T-cell (primary cell): Measurements from ENCODE around the gene NAP1L4. TPM values are rescaled to one million over a fixed set of nuclear protein-coding genes. Genes with fewer than 3 reads are reported as not detected.

Source experiments
- ATAC-seq, 4 experiments: fragments of 200-7000 bp in 3 of 4; fragments of 150-1000 bp in 1 of 4; cut with Tn5 transposase; replicated peaks in 1 of 4; 1 replicate in 3 of 4; 2 replicates in 1 of 4; pipeline ENCODE4 v1.10.0; 2021; ENCODE audit warnings: moderate library complexity in 3 of 4, mild to moderate bottlenecking in 2 of 4, moderate number of reproducible peaks in 1 of 4
- CTCF ChIA-PET, 2 donors: fragments of 300-600 bp; sonication (Branson Sonifier 250); formaldehyde crosslinking; loops; one replicate each; lab custom pipeline; 2022; ENCODE audit warnings: antibody characterized with exemption in 2 of 2; lab: Charles Lee
- POLR2A ChIA-PET, 2 donors: fragments of 300-600 bp; sonication (Branson Sonifier 250); formaldehyde crosslinking; loops; one replicate each; lab custom pipeline; 2022; ENCODE audit warnings: antibody characterized with exemption in 2 of 2; lab: Charles Lee
- DNase-seq, 35 experiments: peaks; one replicate each; pipeline versions ENCODE4 v3.0.0 to v3.0.0-alpha.2; 2013 to 2023
- H3K27ac ChIP-seq: one replicate; pipeline ENCODE4 v1.5.1; 2013; ENCODE audit warnings: low read length
- H3K27me3 ChIP-seq, 2 experiments: replicated peaks in 1 of 2; 1 replicate in 1 of 2; 2 replicates in 1 of 2; pipeline versions ENCODE4 v1.6.1 to v1.7.0; 2013; ENCODE audit warnings: low read length in 1 of 2, mixed read lengths in 1 of 2; ENCODE audit not compliant: control insufficient read depth in 2 of 2, insufficient read depth in 2 of 2; ENCODE audit errors: extremely low read depth in 1 of 2
- H3K36me3 ChIP-seq, 2 donors: 1 replicate in 1 of 2; 2 replicates in 1 of 2; pipeline versions ENCODE4 v1.6.1 to v1.7.0; 2013; ENCODE audit warnings: low read length in 1 of 2; ENCODE audit not compliant: control insufficient read depth in 2 of 2, insufficient read depth in 1 of 2; ENCODE audit errors: extremely low read depth in 1 of 2
- H3K4me1 ChIP-seq, 2 experiments: 1 replicate in 1 of 2; 2 replicates in 1 of 2; pipeline versions ENCODE4 v1.6.1 to v1.7.0; 2013; ENCODE audit warnings: low read length in 2 of 2, mixed read lengths in 1 of 2; ENCODE audit not compliant: insufficient read depth in 2 of 2, control insufficient read depth in 1 of 2; ENCODE audit errors: extremely low read depth in 1 of 2
- H3K4me3 ChIP-seq, 2 donors: 1 replicate in 1 of 2; 2 replicates in 1 of 2; pipeline versions ENCODE4 v1.5.1 to v1.7.0; 2013; ENCODE audit warnings: mild to moderate bottlenecking in 2 of 2, low read length in 1 of 2, moderate library complexity in 1 of 2; ENCODE audit not compliant: control insufficient read depth in 1 of 2; ENCODE audit errors: extremely low read depth in 1 of 2
- H3K9me3 ChIP-seq: 2 replicates; pipeline ENCODE4 v1.7.0; 2013
- H3K27ac Mint-ChIP-seq, 2 donors: one replicate each; pipeline ENCODE4 v1.8.0; 2020 to 2021; ENCODE audit warnings: mild to moderate bottlenecking in 2 of 2, mixed read lengths in 2 of 2
- H3K27me3 Mint-ChIP-seq, 2 donors: one replicate each; pipeline ENCODE4 v1.8.0; 2021 to 2022; ENCODE audit warnings: mixed read lengths in 2 of 2
- H3K36me3 Mint-ChIP-seq: one replicate; pipeline ENCODE4 v1.8.0; 2021; ENCODE audit warnings: mixed read lengths
- H3K4me1 Mint-ChIP-seq, 3 donors: one replicate each; pipeline ENCODE4 v1.8.0; 2020 to 2022; ENCODE audit warnings: mixed read lengths in 3 of 3, mild to moderate bottlenecking in 1 of 3
- H3K4me3 Mint-ChIP-seq, 3 donors: one replicate each; pipeline ENCODE4 v1.8.0; 2020 to 2022; ENCODE audit warnings: mild to moderate bottlenecking in 3 of 3, mixed read lengths in 3 of 3, moderate library complexity in 3 of 3
- H3K9me3 Mint-ChIP-seq, 3 donors: one replicate each; pipeline ENCODE4 v1.8.0; 2020 to 2022; ENCODE audit warnings: mixed read lengths in 3 of 3
- WGBS: methylation state at CpG from one replicate; pipeline ENCODE4 v1.1.5; 2013; ENCODE audit warnings: missing lambda C conversion rate; ENCODE audit not compliant: insufficient coverage; 5-methylcytosine and 5-hydroxymethylcytosine counted together
- total RNA-seq, 35 experiments: library from RNA in 6 of 35; stranded (reverse) in 6 of 35; fragments of 120-200 nt in 1 of 35; gene quantifications; one replicate each; pipeline versions ENCODE4 v1.2.1 to v1.2.4 and lab custom pipeline; 2013 to 2026

NAP1L4 gene
- total RNA-seq, 5 donors from 2014 or later (not counting 1 experiment from before 2014, with no cell fraction given) = 253 to 388 (median 299) TPM

GRCh38 chr11:3030289-3031070 lies 38.4 kb upstream of the NAP1L4 start:
- ChIA-PET POLR2A (no interaction called here), CTCF (no interaction called here)
- no peak overlapping the region for H3K4me3 Mint-ChIP-seq
- peaks cover 5 to 22% (median 8%) of the 10 kb centered on the region in 3 donors for H3K4me1 Mint-ChIP-seq
- DNase-seq (no peak), ATAC-seq (no peak)
- H3K4me3 ChIP-seq = no peak overlapping the region
- no peaks in the 10 kb centered on the region for H3K9me3 Mint-ChIP-seq
- H3K27ac ChIP-seq = no peak overlapping the region
- no peaks in the 10 kb centered on the region for H3K27me3 Mint-ChIP-seq
- peaks cover 10 to 79% of the 10 kb centered on the region in 2 donors for H3K36me3 ChIP-seq
- no peak overlapping the region for H3K27ac Mint-ChIP-seq
- 94% methylated on average over 12 of the region's 18 CpGs for WGBS
- H3K9me3 ChIP-seq = no peaks in the 10 kb centered on the region
- H3K4me1 ChIP-seq = no peaks in the 10 kb centered on the region
- no peaks in the 10 kb centered on the region for H3K27me3 ChIP-seq
- peaks cover 60% of the 10 kb centered on the region for H3K36me3 Mint-ChIP-seq

GRCh38 chr11:3028813-3029212 lies 36.7 kb upstream of the NAP1L4 start:
- Mint-ChIP-seq H3K27me3 (no peaks in the 10 kb centered on the region), H3K4me3 (no peak overlapping the region), H3K4me1 (peaks cover 5 to 20% (median 10%) of the 10 kb centered on the region in 3 donors), H3K27ac (no peak overlapping the region), H3K9me3 (no peaks in the 10 kb centered on the region), H3K36me3 (peaks cover 58% of the 10 kb centered on the region)
- 98% methylated on average over 8 of the region's 9 CpGs for WGBS
- H3K27me3 ChIP-seq = no peaks in the 10 kb centered on the region
- no peaks in the 10 kb centered on the region for H3K4me1 ChIP-seq
- no peak overlapping the region for H3K27ac ChIP-seq
- POLR2A ChIA-PET = no interaction called here
- DNase-seq = no peak
- no peaks in the 10 kb centered on the region for H3K9me3 ChIP-seq
- no peak for ATAC-seq
- CTCF ChIA-PET = no interaction called here
- no peak overlapping the region for H3K4me3 ChIP-seq
- peaks cover 16 to 77% of the 10 kb centered on the region in 2 donors for H3K36me3 ChIP-seq

DNA sequence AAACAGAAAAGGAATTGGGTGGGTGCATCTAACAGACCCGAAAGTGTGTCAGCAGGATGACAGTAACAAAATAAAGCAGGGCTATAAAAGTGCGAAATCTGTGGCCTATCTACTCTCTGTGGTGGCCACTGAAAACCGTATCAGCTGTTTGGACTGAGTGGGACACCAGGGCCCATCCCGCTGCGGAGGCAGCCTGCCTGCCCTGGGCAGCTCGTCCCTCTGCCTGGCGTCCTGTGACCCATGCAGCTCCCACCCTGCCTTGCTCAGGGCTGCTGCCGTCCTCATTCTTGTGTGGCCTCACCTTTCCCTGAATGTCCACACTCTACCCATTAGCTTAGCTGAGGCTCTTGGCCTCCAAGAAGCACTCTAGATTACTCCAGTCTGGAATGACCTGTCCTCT lies 34.7 kb upstream of the NAP1L4 start:
- Histone ChIP-seq H3K36me3 (peaks cover 16 to 62% of the 10 kb centered on the region in 2 donors), H3K9me3 (no peaks in the 10 kb centered on the region), H3K4me3 (no peak overlapping the region), H3K27ac (no peak overlapping the region), H3K27me3 (no peaks in the 10 kb centered on the region), H3K4me1 (peaks cover 10 to 11% of the 10 kb centered on the region in 2 experiments)
- no peaks in the 10 kb centered on the region for H3K27me3 Mint-ChIP-seq
- ChIA-PET CTCF (no interaction called here), POLR2A (interaction anchor here in 1 of 2 donors (0.5 kb wide), 1 partner anchor 66 kb away, joined by 4 read pairs; no protein-coding TSS in a partner anchor)
- WGBS = 94% methylated on average over 8 of the region's 8 CpGs
- peaks cover 49% of the 10 kb centered on the region for H3K36me3 Mint-ChIP-seq
- H3K27ac Mint-ChIP-seq = no peak overlapping the region
- H3K9me3 Mint-ChIP-seq = no peaks in the 10 kb centered on the region
- peaks cover 18 to 33% (median 30%) of the 10 kb centered on the region in 3 donors for H3K4me1 Mint-ChIP-seq
- no peak overlapping the region for H3K4me3 Mint-ChIP-seq
- ATAC-seq = no peak
- DNase-seq = no peak

GRCh38 chr11:3022982-3023381 lies 30.9 kb upstream of the NAP1L4 start:
- ChIA-PET POLR2A (interaction anchor here in 1 of 2 donors (0.5 kb wide), 1 partner anchor 53 kb away, joined by 6 read pairs; no protein-coding TSS in a partner anchor), CTCF (interaction anchor here (0.6 to 1.7 kb wide), 2 partner anchors 36 to 47 kb away, joined by 3 to 6 read pairs; no protein-coding TSS in a partner anchor)
- H3K4me1 ChIP-seq = peaks cover 14 to 32% of the 10 kb centered on the region in 2 experiments
- no peak overlapping the region for H3K27ac ChIP-seq
- Mint-ChIP-seq H3K4me3 (peak overlapping the region in 1 of 3 donors; percentile 66), H3K4me1 (peaks cover 36 to 49% (median 45%) of the 10 kb centered on the region in 3 donors), H3K9me3 (no peaks in the 10 kb centered on the region), H3K27me3 (no peaks in the 10 kb centered on the region), H3K36me3 (peaks cover 37% of the 10 kb centered on the region), H3K27ac (peak overlapping the region; percentile 80)
- no peaks in the 10 kb centered on the region for H3K9me3 ChIP-seq
- no peak overlapping the region for H3K4me3 ChIP-seq
- peaks cover 15 to 50% of the 10 kb centered on the region in 2 donors for H3K36me3 ChIP-seq
- DNase-seq (no peak), ATAC-seq (no peak)
- H3K27me3 ChIP-seq = no peaks in the 10 kb centered on the region
- WGBS = 96% methylated on average over 4 of the region's 4 CpGs

DNA sequence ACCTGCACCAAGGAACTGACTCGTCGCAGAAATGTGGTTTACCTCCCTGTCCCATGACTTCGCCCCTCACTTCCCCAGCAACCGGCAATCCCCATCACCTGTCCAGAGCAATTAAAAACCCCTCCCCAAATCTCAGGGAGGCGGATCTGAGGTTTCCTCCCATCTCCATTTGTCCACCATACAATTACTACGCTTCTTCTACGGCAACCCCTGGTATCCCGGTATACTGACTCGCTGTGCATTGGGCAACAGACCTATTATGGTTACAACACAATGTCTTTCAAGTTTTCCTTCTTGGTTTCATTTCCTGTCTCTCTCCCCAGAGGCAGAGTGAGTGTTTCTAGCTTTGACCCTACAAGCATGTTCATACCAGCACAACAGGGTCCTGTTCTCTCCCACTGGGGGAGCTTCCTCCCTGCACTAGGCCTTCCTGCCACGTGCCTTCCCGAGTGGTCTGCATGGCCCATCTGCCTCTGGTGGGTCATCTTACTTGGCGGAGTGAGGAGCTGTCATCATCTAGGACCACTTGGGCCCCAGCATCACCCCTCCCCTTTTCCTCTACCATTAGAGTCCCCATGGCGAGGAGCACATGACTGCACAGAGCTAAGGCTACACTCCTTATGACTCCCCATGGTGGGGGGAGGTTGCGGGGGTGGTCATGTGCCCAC lies 30.3 kb upstream of the NAP1L4 start:
- Histone ChIP-seq H3K27me3 (no peaks in the 10 kb centered on the region), H3K4me1 (peaks cover 14 to 32% of the 10 kb centered on the region in 2 experiments), H3K27ac (no peak overlapping the region), H3K4me3 (no peak overlapping the region), H3K36me3 (peaks cover 15 to 55% of the 10 kb centered on the region in 2 donors), H3K9me3 (no peaks in the 10 kb centered on the region)
- DNase-seq (no peak), ATAC-seq (peak; percentile 56 to 68 (median 64))
- H3K27me3 Mint-ChIP-seq = no peaks in the 10 kb centered on the region
- H3K36me3 Mint-ChIP-seq = peaks cover 37% of the 10 kb centered on the region
- H3K9me3 Mint-ChIP-seq = no peaks in the 10 kb centered on the region
- H3K27ac Mint-ChIP-seq = peak overlapping the region; percentile 73 to 80
- peak overlapping the region in 1 of 3 donors; percentile 66 for H3K4me3 Mint-ChIP-seq
- CTCF ChIA-PET = interaction anchor here in 1 of 2 donors (1.3 to 1.7 kb wide), 2 partner anchors 47 to 54 kb away, joined by 3 to 6 read pairs; no protein-coding TSS in a partner anchor
- WGBS = 57% methylated on average over 11 of the region's 14 CpGs
- POLR2A ChIA-PET = interaction anchor here in 1 of 2 donors (0.5 kb wide), 1 partner anchor 52 kb away, joined by 6 read pairs; no protein-coding TSS in a partner anchor
- H3K4me1 Mint-ChIP-seq = peaks cover 41 to 50% (median 49%) of the 10 kb centered on the region in 3 donors

DNA sequence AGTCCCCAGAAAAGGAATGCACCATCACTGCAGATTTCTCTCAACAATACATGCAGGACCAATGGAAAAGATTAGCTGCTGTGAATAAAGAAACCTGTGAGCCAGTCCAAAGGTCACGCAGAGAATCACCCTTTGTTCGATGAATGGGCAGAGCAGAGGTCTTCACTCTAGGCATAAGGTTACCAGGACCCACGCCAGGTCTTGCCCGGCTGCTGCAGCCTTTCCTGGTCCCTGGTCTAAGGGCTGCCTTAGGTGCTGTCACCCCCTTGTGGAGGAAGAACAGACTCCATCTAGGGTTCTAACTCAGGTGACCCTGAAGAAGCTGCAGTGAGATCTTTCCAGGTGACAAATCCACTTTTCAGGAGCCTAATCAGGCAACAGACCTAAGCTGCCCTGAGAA lies 29.0 kb upstream of the NAP1L4 start:
- H3K4me1 Mint-ChIP-seq = peaks cover 49 to 60% (median 50%) of the 10 kb centered on the region in 3 donors
- H3K27me3 Mint-ChIP-seq = no peaks in the 10 kb centered on the region
- H3K9me3 ChIP-seq = no peaks in the 10 kb centered on the region
- no peaks in the 10 kb centered on the region for H3K9me3 Mint-ChIP-seq
- DNase-seq = peak in 23 of 35 experiments; percentile 11 to 73 (median 33)
- no peak overlapping the region for H3K4me3 ChIP-seq
- no peaks in the 10 kb centered on the region for H3K27me3 ChIP-seq
- ATAC-seq = peak; percentile 59 to 89 (median 72)
- ChIA-PET POLR2A (interaction anchor here in 1 of 2 donors (0.5 kb wide), 1 partner anchor 45 kb away, joined by 3 read pairs; no protein-coding TSS in a partner anchor), CTCF (interaction anchor here (0.6 to 1.3 kb wide), 6 partner anchors 14 to 488 kb away, joined by 3 to 8 read pairs (median 4); no protein-coding TSS in a partner anchor)
- 76% methylated on average over 3 of the region's 4 CpGs for WGBS
- H3K4me1 ChIP-seq = peaks cover 14 to 45% of the 10 kb centered on the region in 2 experiments
- H3K36me3 Mint-ChIP-seq = peaks cover 33% of the 10 kb centered on the region
- H3K27ac Mint-ChIP-seq = peak overlapping the region in 1 of 2 donors; percentile 19
- no peak overlapping the region for H3K27ac ChIP-seq
- no peak overlapping the region for H3K4me3 Mint-ChIP-seq
- H3K36me3 ChIP-seq = peaks cover 18 to 54% of the 10 kb centered on the region in 2 donors
